Panc1 (cell line): ENCODE results near the gene NR6A1.

Source experiments
- CTCF ChIP-seq: fragments of 450-650 bp; IDR thresholded peaks from 2 replicates; pipeline ENCODE4 v1.5.1; 2017; ENCODE audit warnings: mild to moderate bottlenecking
- POLR2AphosphoS5 ChIP-seq: IDR thresholded peaks from 2 replicates; pipeline ENCODE4 v1.6.1; 2012; ENCODE audit warnings: mild to moderate bottlenecking, low read depth, low read length, moderate library complexity
- SIN3A ChIP-seq: IDR thresholded peaks from 2 replicates; pipeline ENCODE4 v1.6.1; 2012; ENCODE audit warnings: low read depth, mild to moderate bottlenecking, low read length, moderate library complexity, borderline replicate concordance; ENCODE audit not compliant: insufficient read depth

- no peak for TF ChIP-seq CTCF
- no peak for TF ChIP-seq POLR2AphosphoS5
- no peak for TF ChIP-seq SIN3A
Measured at GRCh38 chr9:124567362-124567761, 203.7 kb downstream of the NR6A1 start.
